NB4 (cell line): Measurements from ENCODE around the gene PPP1R12B.

Source experiments
- CTCF ChIP-seq: IDR thresholded peaks from one replicate; pipeline ENCODE4 v1.5.1; 2012; ENCODE audit warnings: low read depth, low read length
- MAX ChIP-seq: IDR thresholded peaks from 2 replicates; pipeline ENCODE4 v1.6.1; 2011; ENCODE audit warnings: low read depth, low read length
- MYC ChIP-seq: IDR thresholded peaks from 2 replicates; pipeline ENCODE4 v1.6.1; 2011; ENCODE audit warnings: low read depth, low read length
- POLR2A ChIP-seq: IDR thresholded peaks from 2 replicates; pipeline ENCODE4 v1.6.1; 2011; ENCODE audit warnings: mild to moderate bottlenecking; ENCODE audit not compliant: insufficient read length; ENCODE audit errors: extremely low read depth

- TF ChIP-seq CTCF (no peak), POLR2A (no peak), MAX (no peak), MYC (no peak)
Observed at GRCh38 chr1:202642212-202642611, 293.7 kb downstream of the PPP1R12B start.
